Measurements from ENCODE around the gene ACIN1. TPM values are rescaled to one million over a fixed set of nuclear protein-coding genes. Genes with fewer than 3 reads are reported as not detected.

The ACIN1 gene
- total RNA-seq, 1 experiment from 2014 or later = 333 TPM

DNA sequence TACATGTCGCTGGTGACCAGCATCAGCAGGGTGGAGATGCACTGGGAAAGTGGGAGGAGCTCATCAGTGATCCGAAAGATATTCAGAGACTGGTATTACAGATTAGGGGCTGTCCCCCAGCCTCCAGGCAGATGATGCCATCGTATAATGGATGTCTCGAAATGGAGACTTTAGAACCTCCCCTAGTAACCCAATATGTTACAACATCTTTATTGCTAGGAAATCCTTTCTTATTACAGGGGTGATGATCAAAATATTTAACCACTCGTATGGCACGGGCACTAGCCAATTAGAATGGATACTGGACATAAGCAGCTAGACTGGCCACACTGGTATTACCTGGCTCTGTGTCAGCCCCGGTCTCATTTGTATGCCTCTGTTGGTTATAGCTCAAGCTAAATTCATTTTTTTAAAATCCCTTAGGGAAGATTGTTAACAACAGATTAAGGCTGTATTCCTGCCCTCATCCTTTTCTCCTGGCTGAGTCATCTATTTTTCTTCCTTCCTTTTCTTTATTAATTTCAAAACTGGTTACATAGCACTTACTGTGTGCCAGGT is 34.9 kb upstream of the ACIN1 start:
- Histone ChIP-seq H3K23ac (ENCODE audit: insufficient read length, low read depth, low read length) (no peak overlapping the region), H3K4ac (ENCODE audit: low read depth, low read length) (no peak overlapping the region), H2AK5ac (ENCODE audit: insufficient read length, low read length) (no peak overlapping the region), H3K18ac (ENCODE audit: insufficient read length, low read depth, low read length) (no peak overlapping the region), H3K27ac (ENCODE audit: insufficient read length, low read depth, low read length) (no peak overlapping the region), H3K79me1 (ENCODE audit: insufficient read depth, low read depth, low read length, poor library complexity, severe bottlenecking) (no peaks in the 10 kb centered on the region), H3K14ac (ENCODE audit: insufficient read depth, low read length) (no peak overlapping the region), H2BK12ac (ENCODE audit: insufficient read length, low read depth, low read length) (no peak overlapping the region), H4K8ac (replicated peaks; ENCODE audit: insufficient read length, low read depth, low read length) (no peak overlapping the region), H3K4me2 (ENCODE audit: insufficient read depth, insufficient read length, low read length) (no peak overlapping the region), H4K91ac (ENCODE audit: insufficient read length, low read depth, low read length) (no peak overlapping the region), H2BK120ac (ENCODE audit: low read depth, low read length, poor library complexity, severe bottlenecking) (no peak overlapping the region), H3K4me1 (ENCODE audit: insufficient read depth, low read length) (no peaks in the 10 kb centered on the region; the same call in 1 of the 2 replicates), H2AFZ (ENCODE audit: low read length) (no peak overlapping the region), H3K79me2 (ENCODE audit: insufficient read depth, low read length) (no peaks in the 10 kb centered on the region), H3K23me2 (ENCODE audit: insufficient read length, low read depth, low read length, poor library complexity, severe bottlenecking) (no peaks in the 10 kb centered on the region), H3T11ph (ENCODE audit: low read length) (no peak overlapping the region), H3K27me3 (ENCODE audit: insufficient read depth, low read length) (peaks cover 1% of the 10 kb centered on the region; the same call in 1 of the 2 replicates), H2BK5ac (ENCODE audit: insufficient read length, low read length) (no peak overlapping the region), H2BK20ac (ENCODE audit: low read depth, low read length, poor library complexity, severe bottlenecking) (no peak overlapping the region), H4K5ac (ENCODE audit: insufficient read length, low read depth, low read length) (no peak overlapping the region), H2BK15ac (ENCODE audit: low read depth, low read length) (no peak overlapping the region), H4K20me1 (ENCODE audit: control insufficient read depth, insufficient read depth, insufficient read length) (no peaks in the 10 kb centered on the region), H3K56ac (ENCODE audit: insufficient read length, low read depth, low read length) (no peak overlapping the region), H3K9me3 (ENCODE audit: control insufficient read depth, low read depth, low read length) (no peaks in the 10 kb centered on the region), H3K9ac (ENCODE audit: extremely low read depth, insufficient read length, low read length) (no peak overlapping the region)
- DNase-seq = no peak
- Mint-ChIP-seq H3K27me3 (ENCODE audit: low read depth) (no peaks in the 10 kb centered on the region), H3K9me3 (no peaks in the 10 kb centered on the region), H3K4me1 (peaks cover 12% of the 10 kb centered on the region in 2 experiments), H3K27ac (no peak overlapping the region), H3K36me3 (ENCODE audit: insufficient read depth in 1 of 3, low read depth in 3 of 3) (peaks cover 35 to 57% (median 51%) of the 10 kb centered on the region in 3 experiments; a peak in 6 of 7 replicates), H3K4me3 (no peak overlapping the region)
- TF ChIP-seq, protein P1, sequence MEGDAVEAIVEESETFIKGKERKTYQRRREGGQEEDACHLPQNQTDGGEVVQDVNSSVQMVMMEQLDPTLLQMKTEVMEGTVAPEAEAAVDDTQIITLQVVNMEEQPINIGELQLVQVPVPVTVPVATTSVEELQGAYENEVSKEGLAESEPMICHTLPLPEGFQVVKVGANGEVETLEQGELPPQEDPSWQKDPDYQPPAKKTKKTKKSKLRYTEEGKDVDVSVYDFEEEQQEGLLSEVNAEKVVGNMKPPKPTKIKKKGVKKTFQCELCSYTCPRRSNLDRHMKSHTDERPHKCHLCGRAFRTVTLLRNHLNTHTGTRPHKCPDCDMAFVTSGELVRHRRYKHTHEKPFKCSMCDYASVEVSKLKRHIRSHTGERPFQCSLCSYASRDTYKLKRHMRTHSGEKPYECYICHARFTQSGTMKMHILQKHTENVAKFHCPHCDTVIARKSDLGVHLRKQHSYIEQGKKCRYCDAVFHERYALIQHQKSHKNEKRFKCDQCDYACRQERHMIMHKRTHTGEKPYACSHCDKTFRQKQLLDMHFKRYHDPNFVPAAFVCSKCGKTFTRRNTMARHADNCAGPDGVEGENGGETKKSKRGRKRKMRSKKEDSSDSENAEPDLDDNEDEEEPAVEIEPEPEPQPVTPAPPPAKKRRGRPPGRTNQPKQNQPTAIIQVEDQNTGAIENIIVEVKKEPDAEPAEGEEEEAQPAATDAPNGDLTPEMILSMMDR (conservative IDR thresholded peaks at IDR 0.05) = no peak
- WGBS (ENCODE audit: extremely low coverage, insufficient read length, low lambda C conversion rate) = no CpG with 5 or more reads among the region's 7 CpGs
